Body of pancreas (tissue), 4 donors: ENCODE results near the gene RNF212B. TPM values are rescaled to one million over a fixed set of nuclear protein-coding genes. Genes with fewer than 3 reads are reported as not detected.

Source experiments
- ATAC-seq: fragments of 150-250 bp; one replicate; pipeline ENCODE4 v1.9.1; 2016
- DNase-seq, 4 donors: peaks; one replicate each; pipeline ENCODE4 v3.0.0-alpha.2; 2019
- H3K27ac ChIP-seq, 4 donors: fragments of 200-600 bp; sonication (generic); 1 replicate in 3 of 4; 2 replicates in 1 of 4; pipeline versions ENCODE4 v1.5.1 to v1.6.1; 2016 to 2019; ENCODE audit warnings: mild to moderate bottlenecking in 1 of 4, mixed read lengths in 1 of 4, moderate library complexity in 1 of 4
- H3K27me3 ChIP-seq, 2 donors: fragments of 200-600 bp; sonication (generic); one replicate each; pipeline ENCODE4 v1.6.0; 2016; ENCODE audit warnings: mild to moderate bottlenecking in 1 of 2
- H3K36me3 ChIP-seq, 2 donors: fragments of 200-600 bp; sonication (generic); replicated peaks in 1 of 2; 2 replicates each; pipeline ENCODE4 v1.5.1; 2016; ENCODE audit warnings: low read depth in 2 of 2; ENCODE audit not compliant: insufficient read depth in 1 of 2
- H3K4me1 ChIP-seq: fragments of 200-600 bp; sonication (generic); one replicate; pipeline ENCODE4 v1.6.0; 2016
- H3K4me3 ChIP-seq, 2 donors: fragments of 200-600 bp; sonication (generic); 1 replicate in 1 of 2; 2 replicates in 1 of 2; pipeline ENCODE4 v1.5.1; 2016 to 2019
- H3K9me3 ChIP-seq, 3 donors: fragments of 200-600 bp; sonication (generic); 1 replicate in 2 of 3; 2 replicates in 1 of 3; pipeline ENCODE4 v1.5.1; 2016
- POLR2A ChIP-seq, 3 donors: fragments of 450-650 bp; IDR thresholded peaks; one replicate each; pipeline ENCODE4 v1.6.1; 2016; ENCODE audit warnings: antibody characterized with exemption in 3 of 3, mild to moderate bottlenecking in 2 of 3
- WGBS, 2 donors: methylation state at CpG; one replicate each; pipeline ENCODE4 v1.1.5; 2017; 5-methylcytosine and 5-hydroxymethylcytosine counted together
- intact Hi-C: fragments of 100-400 bp; cut with DNase I; formaldehyde crosslinking; loops from one replicate; pipeline ENCODE4 v1.15.1; 2023
- total RNA-seq, 2 donors: library from RNA; depleted of rRNA; stranded (reverse); fragments of >200 nt; gene quantifications; one replicate each; pipeline ENCODE4 v1.1.0, GENCODE V29; 2016
- TF ChIP-seq, protein P1 (sequence below), 7 experiments: fragments of 450-650 bp in 4 of 7; fragments of 200-600 bp in 3 of 7; sonication (generic) in 3 of 7; IDR thresholded peaks; one replicate each; pipeline ENCODE4 v1.5.1; 2016 to 2019; ENCODE audit warnings: antibody characterized with exemption in 7 of 7

Gene RNF212B
- total RNA-seq, 2 donors from 2014 or later, result not detected

GRCh38 chr14:23202001-23202400 lies 35.7 kb upstream of the RNF212B start:
- H3K27ac ChIP-seq, result no peak overlapping the region
- no peak overlapping the region for H3K4me3 ChIP-seq
- no peaks in the 10 kb centered on the region for H3K36me3 ChIP-seq
- H3K4me1 ChIP-seq, result no peaks in the 10 kb centered on the region
- H3K27me3 ChIP-seq, result no peaks in the 10 kb centered on the region
- no peak for TF ChIP-seq POLR2A (IDR thresholded peaks at IDR 0.05)
- TF ChIP-seq, protein P1, sequence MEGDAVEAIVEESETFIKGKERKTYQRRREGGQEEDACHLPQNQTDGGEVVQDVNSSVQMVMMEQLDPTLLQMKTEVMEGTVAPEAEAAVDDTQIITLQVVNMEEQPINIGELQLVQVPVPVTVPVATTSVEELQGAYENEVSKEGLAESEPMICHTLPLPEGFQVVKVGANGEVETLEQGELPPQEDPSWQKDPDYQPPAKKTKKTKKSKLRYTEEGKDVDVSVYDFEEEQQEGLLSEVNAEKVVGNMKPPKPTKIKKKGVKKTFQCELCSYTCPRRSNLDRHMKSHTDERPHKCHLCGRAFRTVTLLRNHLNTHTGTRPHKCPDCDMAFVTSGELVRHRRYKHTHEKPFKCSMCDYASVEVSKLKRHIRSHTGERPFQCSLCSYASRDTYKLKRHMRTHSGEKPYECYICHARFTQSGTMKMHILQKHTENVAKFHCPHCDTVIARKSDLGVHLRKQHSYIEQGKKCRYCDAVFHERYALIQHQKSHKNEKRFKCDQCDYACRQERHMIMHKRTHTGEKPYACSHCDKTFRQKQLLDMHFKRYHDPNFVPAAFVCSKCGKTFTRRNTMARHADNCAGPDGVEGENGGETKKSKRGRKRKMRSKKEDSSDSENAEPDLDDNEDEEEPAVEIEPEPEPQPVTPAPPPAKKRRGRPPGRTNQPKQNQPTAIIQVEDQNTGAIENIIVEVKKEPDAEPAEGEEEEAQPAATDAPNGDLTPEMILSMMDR (IDR thresholded peaks at IDR 0.05), result no peak
- intact Hi-C loops, result no loop called here
- no peaks in the 10 kb centered on the region for H3K9me3 ChIP-seq
- 91 to 98% methylated on average over 7 of the region's 7 CpGs for WGBS, 2 donors
- ATAC-seq (no peak), DNase-seq (no peak)

DNA sequence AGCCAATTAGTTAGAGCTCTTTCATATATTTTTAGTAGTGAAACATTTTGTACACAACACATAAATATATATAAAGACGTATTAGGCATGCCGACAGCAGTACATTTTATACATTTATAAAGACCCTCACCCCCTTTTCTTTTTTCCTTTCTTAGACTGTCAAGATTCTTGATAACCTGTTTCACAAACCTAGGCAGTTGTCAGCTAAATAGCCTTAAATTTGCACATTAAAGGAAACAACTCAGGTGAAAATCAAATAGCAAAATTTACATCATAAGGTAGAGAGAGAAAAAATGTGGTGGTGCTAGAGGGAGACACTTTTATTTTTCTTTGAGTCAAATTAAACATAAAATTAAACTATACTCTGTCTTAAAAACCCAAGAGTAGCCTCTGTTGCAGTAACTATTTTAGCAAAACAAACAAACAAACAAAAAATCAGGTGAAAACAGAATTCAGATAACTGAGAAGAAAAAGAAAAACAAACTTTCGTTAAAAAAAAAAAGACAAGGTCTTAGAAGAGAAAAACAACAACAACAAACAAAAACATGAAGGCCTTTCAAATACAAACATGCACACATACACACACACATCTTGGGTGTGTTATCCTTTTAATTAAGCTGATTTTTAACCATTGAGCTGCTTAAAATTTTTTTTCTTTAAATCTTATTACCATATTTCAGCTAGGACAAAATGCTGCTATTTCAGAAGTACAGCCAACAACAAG lies 31.2 kb upstream of the RNF212B start:
- H3K9me3 ChIP-seq, result no peaks in the 10 kb centered on the region
- no peak overlapping the region for H3K4me3 ChIP-seq
- no peaks in the 10 kb centered on the region for H3K4me1 ChIP-seq
- ATAC-seq (no peak), DNase-seq (no peak)
- H3K27ac ChIP-seq, result no peak overlapping the region
- WGBS, 2 donors, result 80 to 84% methylated on average over 3 of the region's 3 CpGs
- TF ChIP-seq, protein P1 (IDR thresholded peaks at IDR 0.05), result no peak
- no peak for TF ChIP-seq POLR2A (IDR thresholded peaks at IDR 0.05)
- no peaks in the 10 kb centered on the region for H3K36me3 ChIP-seq
- intact Hi-C loops, result no loop called here
- H3K27me3 ChIP-seq, result no peaks in the 10 kb centered on the region

GRCh38 chr14:23207146-23207540 lies 30.6 kb upstream of the RNF212B start:
- ATAC-seq, result no peak
- Histone ChIP-seq H3K36me3 (no peaks in the 10 kb centered on the region), H3K27ac (no peak overlapping the region), H3K9me3 (no peaks in the 10 kb centered on the region), H3K4me3 (no peak overlapping the region), H3K4me1 (no peaks in the 10 kb centered on the region), H3K27me3 (no peaks in the 10 kb centered on the region)
- no peak for TF ChIP-seq POLR2A (IDR thresholded peaks at IDR 0.05)
- TF ChIP-seq, protein P1 (IDR thresholded peaks at IDR 0.05), result no peak
- no peak for DNase-seq
- 76 to 79% methylated on average over 3 of the region's 3 CpGs for WGBS, 2 donors
- intact Hi-C loops, result no loop called here

DNA sequence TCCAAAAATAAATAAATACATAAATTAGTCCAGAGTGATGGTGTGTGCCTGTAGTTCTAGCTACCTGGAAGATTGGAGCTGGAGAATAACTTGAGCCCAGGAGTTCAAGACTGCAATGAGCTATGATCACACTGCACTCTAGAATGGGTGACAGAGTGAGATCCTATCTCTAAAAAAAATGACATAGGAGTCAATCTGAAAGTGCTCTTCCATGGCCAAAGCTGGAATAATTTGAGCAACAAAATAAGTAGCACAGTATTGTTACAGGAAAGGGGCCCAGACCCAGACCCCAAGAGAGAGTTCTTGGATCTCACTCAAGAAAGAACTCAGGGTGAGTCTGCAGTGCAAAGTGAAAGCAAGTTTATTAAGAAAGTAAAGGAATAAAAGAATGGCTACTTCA lies 29.4 kb upstream of the RNF212B start:
- no peak for ATAC-seq

More for the DNA sequence above, 29.4 kb upstream of the RNF212B start:
- no peaks in the 10 kb centered on the region for H3K36me3 ChIP-seq
- intact Hi-C loops, result no loop called here
- no peak overlapping the region for H3K4me3 ChIP-seq
- no peaks in the 10 kb centered on the region for H3K27me3 ChIP-seq
- no peak for DNase-seq
- no peaks in the 10 kb centered on the region for H3K9me3 ChIP-seq
- no peak overlapping the region for H3K27ac ChIP-seq
- no peaks in the 10 kb centered on the region for H3K4me1 ChIP-seq
- TF ChIP-seq, protein P1 (IDR thresholded peaks at IDR 0.05), result no peak
- no peak for TF ChIP-seq POLR2A (IDR thresholded peaks at IDR 0.05)
